ENCODE data around the gene PTRH1. TPM values are rescaled to one million over a fixed set of nuclear protein-coding genes. Genes with fewer than 3 reads are reported as not detected.

Gene PTRH1
- polyA plus RNA-seq, 1 of the 3 experiments (the other 2 are of a cell fraction): 42.2 TPM

DNA sequence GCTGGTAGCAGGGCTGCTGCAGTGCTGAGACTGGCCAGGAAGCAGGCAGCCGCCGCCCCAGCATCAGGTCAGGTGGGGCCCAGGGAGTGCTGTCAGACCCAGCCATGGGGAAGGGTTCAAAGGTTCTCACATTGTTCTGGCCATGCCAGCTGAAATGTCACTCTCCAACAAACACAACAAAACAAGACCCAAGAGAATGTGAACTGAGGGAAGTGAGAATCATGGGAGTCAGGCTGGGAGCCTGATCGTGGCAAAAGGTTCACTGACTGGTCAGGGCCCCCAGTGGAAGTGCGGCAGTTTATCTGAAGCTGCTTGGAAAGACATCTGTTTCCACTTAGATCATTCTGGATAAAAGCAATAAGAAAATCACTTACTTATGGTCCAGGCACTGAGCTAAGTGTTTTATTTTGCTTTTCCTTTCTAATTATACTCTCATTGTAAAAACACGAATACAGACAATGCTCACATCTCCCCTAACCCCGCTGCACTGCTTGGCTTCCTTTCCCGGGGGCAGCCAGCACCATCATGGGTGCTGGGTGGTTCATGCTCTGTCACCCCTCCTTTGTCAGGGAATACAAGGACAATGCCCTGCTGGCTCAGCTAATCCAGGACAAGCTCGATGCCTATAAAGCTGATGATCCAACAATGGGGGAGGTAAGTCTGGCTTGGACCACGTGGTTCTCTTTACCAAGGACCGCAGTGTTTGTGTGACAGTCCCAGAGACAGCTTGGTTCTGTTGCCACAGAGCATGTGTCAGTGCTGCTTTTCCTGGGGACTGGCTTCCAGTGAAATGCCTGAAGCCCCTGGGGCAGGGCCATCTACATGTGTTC, 50.6 kb downstream of the PTRH1 start:
- Histone ChIP-seq H4K20me1 (ENCODE audit: insufficient read depth) (no peaks in the 10 kb centered on the region), H3K4me2 (peak overlapping the region; percentile 55; the same call in 1 of the 2 replicates), H2AFZ (ENCODE audit: low read depth) (no peak overlapping the region), H3K4me1 (ENCODE audit: control insufficient read depth in 1 of 2, insufficient read depth in 2 of 2, low read depth in 1 of 2, low read length in 1 of 2) (peaks cover 0 to 64% of the 10 kb centered on the region in 2 experiments; a peak in 2 of 4 replicates), H3K27ac (ENCODE audit: low read depth in 2 of 2, low read length in 1 of 2) (peak overlapping the region; percentile 52 to 97; a peak in 3 of 4 replicates), H3K4me3 (ENCODE audit: low read depth in 2 of 2, low read length in 1 of 2) (no peak overlapping the region), H3K9ac (no peak overlapping the region), H3K27me3 (ENCODE audit: insufficient read depth) (no peaks in the 10 kb centered on the region), H3K9me3 (no peaks in the 10 kb centered on the region), H3K9me2 (no peaks in the 10 kb centered on the region), H3K36me3 (replicated peaks in 1 of 2; ENCODE audit: control insufficient read depth in 1 of 2, insufficient read depth in 2 of 2, low read length in 1 of 2) (peaks cover 25 to 39% of the 10 kb centered on the region in 2 experiments), H3F3A (replicated peaks; ENCODE audit: insufficient read depth) (peaks cover 4% of the 10 kb centered on the region), H3K79me2 (ENCODE audit: insufficient read depth) (no peaks in the 10 kb centered on the region)
- ChIA-PET POLR2A (interaction anchor here (0.9 to 2.4 kb wide), 4 partner anchors 30 to 69 kb away, joined by 3 to 14 read pairs (median 10); partner anchors contain the start of gene STXBP1), CTCF (interaction anchor here (1.1 to 3.2 kb wide), 5 partner anchors 12 to 75 kb away, joined by 3 to 22 read pairs (median 5); partner anchors contain the start of gene TOR2A)
- peak; percentile 76 for DNase-seq
- WGBS (ENCODE audit: low lambda C conversion rate): 49% methylated on average over 9 of the region's 10 CpGs
- TF ChIP-seq, protein P1, sequence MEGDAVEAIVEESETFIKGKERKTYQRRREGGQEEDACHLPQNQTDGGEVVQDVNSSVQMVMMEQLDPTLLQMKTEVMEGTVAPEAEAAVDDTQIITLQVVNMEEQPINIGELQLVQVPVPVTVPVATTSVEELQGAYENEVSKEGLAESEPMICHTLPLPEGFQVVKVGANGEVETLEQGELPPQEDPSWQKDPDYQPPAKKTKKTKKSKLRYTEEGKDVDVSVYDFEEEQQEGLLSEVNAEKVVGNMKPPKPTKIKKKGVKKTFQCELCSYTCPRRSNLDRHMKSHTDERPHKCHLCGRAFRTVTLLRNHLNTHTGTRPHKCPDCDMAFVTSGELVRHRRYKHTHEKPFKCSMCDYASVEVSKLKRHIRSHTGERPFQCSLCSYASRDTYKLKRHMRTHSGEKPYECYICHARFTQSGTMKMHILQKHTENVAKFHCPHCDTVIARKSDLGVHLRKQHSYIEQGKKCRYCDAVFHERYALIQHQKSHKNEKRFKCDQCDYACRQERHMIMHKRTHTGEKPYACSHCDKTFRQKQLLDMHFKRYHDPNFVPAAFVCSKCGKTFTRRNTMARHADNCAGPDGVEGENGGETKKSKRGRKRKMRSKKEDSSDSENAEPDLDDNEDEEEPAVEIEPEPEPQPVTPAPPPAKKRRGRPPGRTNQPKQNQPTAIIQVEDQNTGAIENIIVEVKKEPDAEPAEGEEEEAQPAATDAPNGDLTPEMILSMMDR (IDR thresholded peaks at IDR 0.05): no peak
- TF ChIP-seq TEAD4 (IDR thresholded peaks at IDR 0.05; ENCODE audit: borderline replicate concordance, insufficient read depth) (no peak), YY1 (IDR thresholded peaks at IDR 0.05; ENCODE audit: low read depth) (no peak), SIN3A (IDR thresholded peaks at IDR 0.05; ENCODE audit: borderline replicate concordance, low read depth, low read length) (no peak), GATA2 (CRISPR knock-in tag; IDR thresholded peaks at IDR 0.05) (peak; percentile 74), MXI1 (IDR thresholded peaks at IDR 0.05; ENCODE audit: low read depth, low read length) (peak; percentile 99), RCOR1 (IDR thresholded peaks at IDR 0.05; ENCODE audit: low read length) (0 out of 2 replicates have a peak, but pooled peaks have one; percentile 32), RFX5 (IDR thresholded peaks at IDR 0.05; ENCODE audit: low read length) (peak; percentile 58; the same call in 1 of the 2 replicates), EZH2phosphoT487 (IDR thresholded peaks at IDR 0.05; ENCODE audit: borderline replicate concordance, low read depth) (no peak), JUND (IDR thresholded peaks at IDR 0.05) (no peak), EP300 (IDR thresholded peaks at IDR 0.05; ENCODE audit: borderline replicate concordance in 1 of 2, low read depth in 1 of 2, low read length in 1 of 2) (peak in 1 of 2 experiments; percentile 74; a peak in 2 of 4 replicates), TCF12 (IDR thresholded peaks at IDR 0.05) (peak; percentile 83), TAF1 (IDR thresholded peaks at IDR 0.05; ENCODE audit: borderline replicate concordance, low read depth, low read length) (no peak), SMC3 (IDR thresholded peaks at IDR 0.05; ENCODE audit: low read depth, low read length) (peak; percentile 22; the same call in 1 of the 2 replicates), CHD2 (IDR thresholded peaks at IDR 0.05; ENCODE audit: low read length, partially characterized antibody) (peak; percentile 55), NRF1 (IDR thresholded peaks at IDR 0.05; ENCODE audit: low read depth, low read length) (no peak), ELF1 (IDR thresholded peaks at IDR 0.05) (no peak), FOXM1 (IDR thresholded peaks at IDR 0.05; ENCODE audit: low read depth) (no peak), FOSL2 (IDR thresholded peaks at IDR 0.05; ENCODE audit: borderline replicate concordance, low read depth) (no peak), RAD21 (IDR thresholded peaks at IDR 0.05; ENCODE audit: low read length) (no peak; the same call in 1 of the 2 replicates)
- TF ChIP-seq, protein P2, sequence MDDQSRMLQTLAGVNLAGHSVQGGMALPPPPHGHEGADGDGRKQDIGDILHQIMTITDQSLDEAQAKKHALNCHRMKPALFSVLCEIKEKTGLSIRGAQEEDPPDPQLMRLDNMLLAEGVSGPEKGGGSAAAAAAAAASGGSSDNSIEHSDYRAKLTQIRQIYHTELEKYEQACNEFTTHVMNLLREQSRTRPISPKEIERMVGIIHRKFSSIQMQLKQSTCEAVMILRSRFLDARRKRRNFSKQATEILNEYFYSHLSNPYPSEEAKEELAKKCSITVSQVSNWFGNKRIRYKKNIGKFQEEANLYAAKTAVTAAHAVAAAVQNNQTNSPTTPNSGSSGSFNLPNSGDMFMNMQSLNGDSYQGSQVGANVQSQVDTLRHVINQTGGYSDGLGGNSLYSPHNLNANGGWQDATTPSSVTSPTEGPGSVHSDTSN (IDR thresholded peaks at IDR 0.05): no peak
- TF ChIP-seq, protein P3, sequence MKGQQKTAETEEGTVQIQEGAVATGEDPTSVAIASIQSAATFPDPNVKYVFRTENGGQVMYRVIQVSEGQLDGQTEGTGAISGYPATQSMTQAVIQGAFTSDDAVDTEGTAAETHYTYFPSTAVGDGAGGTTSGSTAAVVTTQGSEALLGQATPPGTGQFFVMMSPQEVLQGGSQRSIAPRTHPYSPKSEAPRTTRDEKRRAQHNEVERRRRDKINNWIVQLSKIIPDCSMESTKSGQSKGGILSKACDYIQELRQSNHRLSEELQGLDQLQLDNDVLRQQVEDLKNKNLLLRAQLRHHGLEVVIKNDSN (IDR thresholded peaks at IDR 0.05; ENCODE audit: borderline replicate concordance, low read depth): no peak
- TF ChIP-seq, protein P4, sequence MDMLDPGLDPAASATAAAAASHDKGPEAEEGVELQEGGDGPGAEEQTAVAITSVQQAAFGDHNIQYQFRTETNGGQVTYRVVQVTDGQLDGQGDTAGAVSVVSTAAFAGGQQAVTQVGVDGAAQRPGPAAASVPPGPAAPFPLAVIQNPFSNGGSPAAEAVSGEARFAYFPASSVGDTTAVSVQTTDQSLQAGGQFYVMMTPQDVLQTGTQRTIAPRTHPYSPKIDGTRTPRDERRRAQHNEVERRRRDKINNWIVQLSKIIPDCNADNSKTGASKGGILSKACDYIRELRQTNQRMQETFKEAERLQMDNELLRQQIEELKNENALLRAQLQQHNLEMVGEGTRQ (IDR thresholded peaks at IDR 0.05; ENCODE audit: borderline replicate concordance, low read depth, low read length): no peak
- TF ChIP-seq, protein P5, sequence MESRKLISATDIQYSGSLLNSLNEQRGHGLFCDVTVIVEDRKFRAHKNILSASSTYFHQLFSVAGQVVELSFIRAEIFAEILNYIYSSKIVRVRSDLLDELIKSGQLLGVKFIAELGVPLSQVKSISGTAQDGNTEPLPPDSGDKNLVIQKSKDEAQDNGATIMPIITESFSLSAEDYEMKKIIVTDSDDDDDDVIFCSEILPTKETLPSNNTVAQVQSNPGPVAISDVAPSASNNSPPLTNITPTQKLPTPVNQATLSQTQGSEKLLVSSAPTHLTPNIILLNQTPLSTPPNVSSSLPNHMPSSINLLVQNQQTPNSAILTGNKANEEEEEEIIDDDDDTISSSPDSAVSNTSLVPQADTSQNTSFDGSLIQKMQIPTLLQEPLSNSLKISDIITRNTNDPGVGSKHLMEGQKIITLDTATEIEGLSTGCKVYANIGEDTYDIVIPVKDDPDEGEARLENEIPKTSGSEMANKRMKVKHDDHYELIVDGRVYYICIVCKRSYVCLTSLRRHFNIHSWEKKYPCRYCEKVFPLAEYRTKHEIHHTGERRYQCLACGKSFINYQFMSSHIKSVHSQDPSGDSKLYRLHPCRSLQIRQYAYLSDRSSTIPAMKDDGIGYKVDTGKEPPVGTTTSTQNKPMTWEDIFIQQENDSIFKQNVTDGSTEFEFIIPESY (IDR thresholded peaks at IDR 0.05; ENCODE audit: borderline replicate concordance, low read depth): no peak
- TF ChIP-seq, protein P6, sequence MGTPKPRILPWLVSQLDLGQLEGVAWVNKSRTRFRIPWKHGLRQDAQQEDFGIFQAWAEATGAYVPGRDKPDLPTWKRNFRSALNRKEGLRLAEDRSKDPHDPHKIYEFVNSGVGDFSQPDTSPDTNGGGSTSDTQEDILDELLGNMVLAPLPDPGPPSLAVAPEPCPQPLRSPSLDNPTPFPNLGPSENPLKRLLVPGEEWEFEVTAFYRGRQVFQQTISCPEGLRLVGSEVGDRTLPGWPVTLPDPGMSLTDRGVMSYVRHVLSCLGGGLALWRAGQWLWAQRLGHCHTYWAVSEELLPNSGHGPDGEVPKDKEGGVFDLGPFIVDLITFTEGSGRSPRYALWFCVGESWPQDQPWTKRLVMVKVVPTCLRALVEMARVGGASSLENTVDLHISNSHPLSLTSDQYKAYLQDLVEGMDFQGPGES (IDR thresholded peaks at IDR 0.05; ENCODE audit: low read depth, low read length): no peak
